Effector memory CD8-positive, alpha-beta T cell (primary cell): ENCODE data around the gene MMP15.
A peak's percentile ranks its signal among the peaks of the same experiment; 100 is the strongest.
"Not testable (repeated sequence)": the region's sequence is repeated elsewhere in the genome, so short reads cannot be mapped to it uniquely, and the experiment has no call there.

ENCODE experiments used
- ATAC-seq: fragments of 150-1000 bp; cut with Tn5 transposase; replicated peaks from 2 replicates; pipeline ENCODE4 v1.10.0; 2021; ENCODE audit warnings: mild to moderate bottlenecking, moderate library complexity
- DNase-seq, 3 experiments: peaks; one replicate each; pipeline ENCODE4 v3.0.0; 2021
- H3K27ac Mint-ChIP-seq, 2 donors: one replicate each; pipeline ENCODE4 v1.8.0; 2022; ENCODE audit warnings: mild to moderate bottlenecking in 2 of 2, mixed read lengths in 2 of 2, moderate library complexity in 2 of 2
- H3K27me3 Mint-ChIP-seq, 2 donors: one replicate each; pipeline ENCODE4 v1.8.0; 2022; ENCODE audit warnings: mixed read lengths in 2 of 2
- H3K36me3 Mint-ChIP-seq: one replicate; pipeline ENCODE4 v1.8.0; 2022; ENCODE audit warnings: mild to moderate bottlenecking, moderate library complexity, mixed read lengths; ENCODE audit not compliant: insufficient read depth
- H3K4me1 Mint-ChIP-seq, 2 donors: one replicate each; pipeline ENCODE4 v1.8.0; 2022; ENCODE audit warnings: low read depth in 2 of 2, mixed read lengths in 2 of 2
- H3K4me3 Mint-ChIP-seq, 2 donors: one replicate each; pipeline ENCODE4 v1.8.0; 2022; ENCODE audit warnings: mild to moderate bottlenecking in 2 of 2, mixed read lengths in 2 of 2, moderate library complexity in 2 of 2
- H3K9me3 Mint-ChIP-seq, 2 donors: one replicate each; pipeline ENCODE4 v1.8.0; 2022; ENCODE audit warnings: mixed read lengths in 2 of 2

The MMP15 gene

DNA sequence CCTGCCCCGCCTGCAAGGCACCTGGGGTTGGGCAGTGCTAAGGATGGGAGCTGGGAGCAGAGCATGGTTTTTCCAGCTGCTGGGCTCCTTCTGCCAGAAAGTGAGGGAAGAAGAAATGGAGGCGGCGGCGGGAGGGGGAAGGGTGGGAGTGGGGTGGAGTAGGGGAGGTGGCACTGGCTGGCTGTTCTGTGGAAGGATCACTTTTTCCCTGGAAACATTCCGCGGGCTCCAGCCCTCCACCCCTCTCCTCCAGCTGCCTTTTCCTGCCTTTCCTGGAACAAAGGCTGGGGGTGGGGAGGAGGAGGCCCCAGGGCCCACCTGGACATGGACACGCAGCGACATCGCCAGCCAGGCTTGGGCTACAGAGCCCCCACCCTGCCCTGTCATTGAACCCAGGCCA is 62.5 kb downstream of the MMP15 start:
- H3K27me3 Mint-ChIP-seq, result no peaks in the 10 kb centered on the region
- ATAC-seq (no peak), DNase-seq (no peak)
- peaks cover 2% of the 10 kb centered on the region for H3K36me3 Mint-ChIP-seq
- no peaks in the 10 kb centered on the region for H3K4me1 Mint-ChIP-seq
- H3K4me3 Mint-ChIP-seq, result no peak overlapping the region
- H3K9me3 Mint-ChIP-seq, result no peaks in the 10 kb centered on the region
- H3K27ac Mint-ChIP-seq, result no peak overlapping the region

DNA sequence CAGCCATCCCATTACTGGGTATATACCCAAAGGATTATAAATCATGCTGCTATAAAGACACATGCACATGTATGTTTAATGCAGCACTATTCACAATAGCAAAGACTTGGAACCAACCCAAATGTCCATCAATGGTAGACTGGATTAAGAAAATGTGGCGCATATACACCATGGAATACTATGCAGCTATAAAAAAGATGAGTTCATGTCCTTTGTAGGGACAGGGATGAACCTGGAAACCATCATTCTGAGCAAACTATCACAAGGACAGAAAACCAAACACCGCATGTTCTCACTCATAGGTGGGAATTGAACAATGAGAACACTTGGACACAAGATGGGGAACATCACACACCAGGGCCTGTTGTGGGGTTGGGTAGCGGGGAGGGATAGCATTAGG is 64.8 kb downstream of the MMP15 start:
- not testable (repeated sequence) for H3K4me3 Mint-ChIP-seq, ATAC-seq, H3K9me3 Mint-ChIP-seq, H3K27ac Mint-ChIP-seq, H3K4me1 Mint-ChIP-seq, DNase-seq, H3K36me3 Mint-ChIP-seq
- H3K27me3 Mint-ChIP-seq, result peaks cover 0 to 10% of the 10 kb centered on the region in 2 donors

DNA sequence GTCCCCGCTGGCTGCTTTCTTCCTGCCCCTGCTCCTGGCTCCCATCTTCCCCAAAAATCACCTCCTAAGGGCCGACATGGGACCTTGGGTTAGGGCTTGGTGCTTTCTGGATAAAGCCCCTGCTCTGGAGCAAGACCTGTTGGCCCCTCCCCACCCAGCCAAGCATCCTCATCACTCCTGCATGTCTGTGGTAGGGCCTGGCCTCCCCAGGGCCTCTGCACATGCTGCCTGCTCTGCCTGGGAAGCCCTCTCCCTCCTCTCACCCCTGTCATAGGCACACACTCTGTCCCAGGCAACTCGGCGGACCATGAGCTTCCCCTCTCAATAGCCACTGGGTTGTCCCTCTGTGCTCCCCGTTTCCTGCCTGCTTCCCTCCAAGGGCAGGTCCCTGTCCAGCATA is 68.5 kb downstream of the MMP15 start:
- Mint-ChIP-seq H3K36me3 (peaks cover 3% of the 10 kb centered on the region), H3K27ac (peak overlapping the region in 1 of 2 donors; percentile 13), H3K4me1 (peaks cover 6 to 8% of the 10 kb centered on the region in 2 donors), H3K9me3 (no peaks in the 10 kb centered on the region), H3K4me3 (no peak overlapping the region), H3K27me3 (peaks cover 0 to 27% of the 10 kb centered on the region in 2 donors)
- DNase-seq (no peak), ATAC-seq (no peak)

DNA sequence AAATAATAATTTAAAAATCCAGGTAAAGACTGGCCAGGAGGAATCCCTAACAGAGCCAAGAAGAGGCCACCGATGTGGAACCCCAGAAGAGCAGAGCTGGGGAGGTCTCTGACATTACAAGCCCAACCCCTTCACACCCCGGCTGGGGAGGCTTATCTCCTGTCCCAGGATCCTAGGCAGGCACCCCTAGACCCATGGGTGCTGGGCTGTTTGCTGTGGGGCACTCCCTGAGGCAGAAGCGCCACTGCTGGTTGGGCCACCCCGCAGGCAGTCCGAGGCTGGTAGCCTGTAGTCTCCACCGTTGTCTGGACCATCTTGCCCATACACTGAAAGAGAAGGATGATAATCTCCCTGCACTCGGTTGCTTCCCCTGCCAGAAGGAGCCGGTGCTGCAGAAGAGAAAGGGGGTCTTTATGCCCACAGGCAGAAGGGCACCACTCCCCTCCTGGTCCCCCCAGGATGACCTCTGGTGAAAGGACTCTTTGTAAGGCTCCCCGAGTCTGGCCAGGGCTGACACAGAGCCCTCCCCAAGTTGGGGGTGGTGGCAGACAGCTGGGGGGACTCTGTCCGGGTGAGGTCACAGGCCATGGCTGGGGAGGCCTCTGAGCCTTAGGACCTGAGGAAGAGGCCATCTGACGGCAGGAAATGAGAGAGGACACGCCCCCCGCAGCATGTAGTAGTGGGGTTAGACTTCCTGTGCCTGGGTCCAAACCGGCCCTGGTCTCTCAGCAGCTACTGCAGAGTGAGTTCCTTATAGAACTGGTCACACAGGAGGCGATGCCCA is 69.4 kb downstream of the MMP15 start:
- H3K27me3 Mint-ChIP-seq, result peaks cover 0 to 33% of the 10 kb centered on the region in 2 donors
- H3K9me3 Mint-ChIP-seq, result no peaks in the 10 kb centered on the region
- ATAC-seq, result no peak
- peaks cover 3% of the 10 kb centered on the region for H3K36me3 Mint-ChIP-seq
- H3K4me1 Mint-ChIP-seq, result peaks cover 6 to 8% of the 10 kb centered on the region in 2 donors
- no peak for DNase-seq
- H3K4me3 Mint-ChIP-seq, result no peak overlapping the region
- H3K27ac Mint-ChIP-seq, result peak overlapping the region; percentile 6 to 61

DNA sequence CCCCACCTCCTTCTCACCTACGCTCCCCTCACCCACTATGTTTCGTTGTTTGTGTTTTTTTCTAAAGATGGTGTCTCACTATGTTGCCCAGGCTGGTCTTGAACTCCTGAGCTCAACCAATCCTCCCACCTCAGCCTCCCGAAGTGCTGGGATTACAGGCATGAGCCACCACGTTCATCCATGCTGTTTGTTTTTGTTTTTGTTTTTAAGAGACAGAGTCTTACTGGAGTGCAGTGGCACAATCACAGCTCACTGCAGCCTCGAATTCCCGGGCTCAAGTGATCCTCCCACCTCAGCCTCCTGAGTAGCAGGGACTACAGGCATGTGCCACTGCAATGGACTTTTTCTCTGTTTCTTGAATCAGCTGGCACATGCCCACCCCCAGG is 70.0 kb downstream of the MMP15 start:
- ATAC-seq, DNase-seq, H3K4me3 Mint-ChIP-seq, H3K36me3 Mint-ChIP-seq, H3K4me1 Mint-ChIP-seq, H3K9me3 Mint-ChIP-seq: not testable (repeated sequence)
- peaks cover 0 to 35% of the 10 kb centered on the region in 2 donors for H3K27me3 Mint-ChIP-seq
- peak overlapping the region; percentile 6 to 61 for H3K27ac Mint-ChIP-seq

DNA sequence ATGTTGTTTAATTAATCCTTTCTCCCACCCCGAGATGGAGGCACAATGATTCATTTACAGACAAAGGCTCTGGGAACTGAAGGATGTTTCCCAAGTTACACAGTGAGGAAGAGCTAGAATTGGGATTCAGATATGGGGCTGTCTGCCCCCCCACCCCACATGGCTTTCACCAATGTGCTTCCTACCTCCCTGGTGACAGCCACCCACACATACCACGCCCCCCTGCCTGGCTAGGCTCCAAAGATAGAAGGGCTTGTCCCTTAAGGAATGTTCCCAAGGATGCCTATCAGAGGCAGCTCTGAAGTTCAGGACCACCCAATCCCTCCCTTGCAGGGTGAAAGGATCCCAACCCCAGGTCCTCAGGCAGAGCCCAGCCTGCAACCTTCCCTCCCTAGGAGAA is 70.7 kb downstream of the MMP15 start:
- no peak for ATAC-seq
- Mint-ChIP-seq H3K27ac (no peak overlapping the region), H3K27me3 (peaks cover 0 to 35% of the 10 kb centered on the region in 2 donors), H3K9me3 (no peaks in the 10 kb centered on the region), H3K36me3 (peaks cover 3% of the 10 kb centered on the region), H3K4me1 (peaks cover 6 to 8% of the 10 kb centered on the region in 2 donors), H3K4me3 (no peak overlapping the region)
- DNase-seq, result no peak
